Measurements from ENCODE around the gene OCA2.

OCA2 gene

GRCh38 chr15:27730868-27731267, 368.2 kb downstream of the OCA2 start:
- no peaks in the 10 kb centered on the region for H3K27me3 ChIP-seq (ENCODE audit: low read length)
- H3K9me2 ChIP-seq (replicated peaks; ENCODE audit: insufficient read depth, low read length) = no peaks in the 10 kb centered on the region
- no peak overlapping the region for H3K27ac ChIP-seq (ENCODE audit: low read depth, low read length)
- H3K4me2 ChIP-seq (ENCODE audit: low read depth, low read length, poor library complexity, severe bottlenecking) = no peak overlapping the region
- no peak for TF ChIP-seq CTCF (IDR thresholded peaks at IDR 0.05; ENCODE audit: insufficient read depth, low read length, poor library complexity, severe bottlenecking)
- TF ChIP-seq EZH2phosphoT487 (conservative IDR thresholded peaks at IDR 0.05; ENCODE audit: low read length) = no peak
- no peak overlapping the region for H2AFZ ChIP-seq (ENCODE audit: low read depth, low read length, severe bottlenecking)
- H3K36me3 ChIP-seq (ENCODE audit: low read length) = no peaks in the 10 kb centered on the region
- no peak overlapping the region for H3K4me3 ChIP-seq (ENCODE audit: insufficient read depth, low read length, poor library complexity, severe bottlenecking)
- H3K9ac ChIP-seq (ENCODE audit: low read length) = no peak overlapping the region
- H3F3A ChIP-seq (ENCODE audit: insufficient read depth) = no peaks in the 10 kb centered on the region
- H3K9me3 ChIP-seq (ENCODE audit: insufficient read depth, low read length) = 0 out of 2 replicates have a peak, but pooled peaks cover 2% of the 10 kb centered on the region
- H4K20me1 ChIP-seq (ENCODE audit: low read depth, low read length) = no peaks in the 10 kb centered on the region
- no peaks in the 10 kb centered on the region for H3K79me2 ChIP-seq (ENCODE audit: insufficient read depth, low read length)

- H3K36me3 ChIP-seq (ENCODE audit: low read length) = no peaks in the 10 kb centered on the region
- no peaks in the 10 kb centered on the region for H3K79me2 ChIP-seq (ENCODE audit: insufficient read depth, low read length)
- no peak for TF ChIP-seq CTCF (IDR thresholded peaks at IDR 0.05; ENCODE audit: insufficient read depth, low read length, poor library complexity, severe bottlenecking)
- TF ChIP-seq EZH2phosphoT487 (conservative IDR thresholded peaks at IDR 0.05; ENCODE audit: low read length) = no peak
- H3K27ac ChIP-seq (ENCODE audit: low read depth, low read length) = no peak overlapping the region
- no peak overlapping the region for H3K4me2 ChIP-seq (ENCODE audit: low read depth, low read length, poor library complexity, severe bottlenecking)
- H3K27me3 ChIP-seq (ENCODE audit: low read length) = no peaks in the 10 kb centered on the region
- H3K9me3 ChIP-seq (ENCODE audit: insufficient read depth, low read length) = no peaks in the 10 kb centered on the region
- no peaks in the 10 kb centered on the region for H3K9me2 ChIP-seq (replicated peaks; ENCODE audit: insufficient read depth, low read length)
- H3K4me3 ChIP-seq (ENCODE audit: insufficient read depth, low read length, poor library complexity, severe bottlenecking) = no peak overlapping the region
- no peak overlapping the region for H2AFZ ChIP-seq (ENCODE audit: low read depth, low read length, severe bottlenecking)
- H4K20me1 ChIP-seq (ENCODE audit: low read depth, low read length) = no peaks in the 10 kb centered on the region
- no peak overlapping the region for H3K9ac ChIP-seq (ENCODE audit: low read length)
- no peaks in the 10 kb centered on the region for H3F3A ChIP-seq (ENCODE audit: insufficient read depth)
Observed at GRCh38 chr15:27725731-27726130, 373.4 kb downstream of the OCA2 start.

- Histone ChIP-seq H3K4me2 (ENCODE audit: low read depth, low read length, poor library complexity, severe bottlenecking) (no peak overlapping the region), H3K9me3 (ENCODE audit: insufficient read depth, low read length) (no peaks in the 10 kb centered on the region)
Observed at GRCh38 chr15:27723821-27724220, 375.3 kb downstream of the OCA2 start.

More at GRCh38 chr15:27723821-27724220, 375.3 kb downstream of the OCA2 start:
- no peak overlapping the region for H2AFZ ChIP-seq (ENCODE audit: low read depth, low read length, severe bottlenecking)
- no peaks in the 10 kb centered on the region for H3K9me2 ChIP-seq (replicated peaks; ENCODE audit: insufficient read depth, low read length)
- no peaks in the 10 kb centered on the region for H3K79me2 ChIP-seq (ENCODE audit: insufficient read depth, low read length)
- H3F3A ChIP-seq (ENCODE audit: insufficient read depth) = no peaks in the 10 kb centered on the region
- H3K27me3 ChIP-seq (ENCODE audit: low read length) = no peaks in the 10 kb centered on the region
- no peaks in the 10 kb centered on the region for H4K20me1 ChIP-seq (ENCODE audit: low read depth, low read length)
- H3K4me3 ChIP-seq (ENCODE audit: insufficient read depth, low read length, poor library complexity, severe bottlenecking) = no peak overlapping the region
- H3K9ac ChIP-seq (ENCODE audit: low read length) = no peak overlapping the region
- no peak for TF ChIP-seq CTCF (IDR thresholded peaks at IDR 0.05; ENCODE audit: insufficient read depth, low read length, poor library complexity, severe bottlenecking)
- no peak for TF ChIP-seq EZH2phosphoT487 (conservative IDR thresholded peaks at IDR 0.05; ENCODE audit: low read length)
- H3K36me3 ChIP-seq (ENCODE audit: low read length) = no peaks in the 10 kb centered on the region
- H3K27ac ChIP-seq (ENCODE audit: low read depth, low read length) = no peak overlapping the region
